Tibial artery (tissue), 4 donors: Measurements from ENCODE around the gene PAXX.
A peak's percentile ranks its signal among the peaks of the same experiment; 100 is the strongest.

ENCODE experiments used
- DNase-seq, 2 donors: peaks; one replicate each; pipeline ENCODE4 v3.0.0-alpha.2; 2019
- H3K27ac ChIP-seq, 2 donors: fragments of 200-600 bp; sonication (generic) in 1 of 2; 1 replicate in 1 of 2; 2 replicates in 1 of 2; pipeline ENCODE4 v1.5.1; 2018 to 2019; ENCODE audit warnings: mild to moderate bottlenecking in 1 of 2
- H3K27me3 ChIP-seq, 2 donors: fragments of 200-600 bp; sonication (generic) in 1 of 2; one replicate each; pipeline versions ENCODE4 v1.5.1 to v1.6.0; 2016 to 2019
- H3K36me3 ChIP-seq, 3 donors: fragments of 200-600 bp; sonication (generic) in 2 of 3; one replicate each; pipeline ENCODE4 v1.5.1; 2016 to 2019; ENCODE audit warnings: mild to moderate bottlenecking in 2 of 3
- H3K4me1 ChIP-seq, 4 donors: fragments of 200-600 bp; sonication (generic) in 2 of 4; 1 replicate in 3 of 4; 2 replicates in 1 of 4; pipeline ENCODE4 v1.5.1; 2016 to 2019
- H3K4me3 ChIP-seq, 2 donors: fragments of 200-600 bp; sonication (generic) in 1 of 2; 1 replicate in 1 of 2; 2 replicates in 1 of 2; pipeline ENCODE4 v1.5.1; 2018 to 2019; ENCODE audit warnings: mild to moderate bottlenecking in 2 of 2
- H3K9me3 ChIP-seq, 3 donors: fragments of 200-600 bp; sonication (generic) in 1 of 3; one replicate each; pipeline ENCODE4 v1.5.1; 2016 to 2019
- CTCF ChIP-seq, 2 experiments: fragments of 200-600 bp in 1 of 2; fragments of 450-650 bp in 1 of 2; IDR thresholded peaks; one replicate each; pipeline ENCODE4 v1.5.1; 2017 to 2019; ENCODE audit warnings: antibody characterized with exemption in 2 of 2, mild to moderate bottlenecking in 1 of 2, moderate library complexity in 1 of 2
- intact Hi-C: fragments of 100-400 bp; cut with DNase I; formaldehyde crosslinking; loops from one replicate; pipeline ENCODE4 v1.15.0; 2023; ENCODE audit warnings: low total_unique reads

Gene PAXX

GRCh38 chr9:136985027-136985602 is 7.1 kb upstream of the PAXX start:
- DNase-seq = no peak
- H3K27ac ChIP-seq = no peak overlapping the region
- no peak overlapping the region for H3K4me3 ChIP-seq

GRCh38 chr9:136985853-136986252 is 6.4 kb upstream of the PAXX start:
- DNase-seq = no peak
- no peak overlapping the region for H3K27ac ChIP-seq
- no peak for TF ChIP-seq CTCF (IDR thresholded peaks at IDR 0.05)
- H3K27me3 ChIP-seq = peaks cover 0 to 59% of the 10 kb centered on the region in 2 donors
- intact Hi-C loops = loop anchor here (5.0 kb wide), 1 partner anchor 34 kb away; the partner anchor contains the start of gene LCN12
- H3K9me3 ChIP-seq = no peaks in the 10 kb centered on the region
- H3K4me1 ChIP-seq = peaks cover 0 to 8% (median 2%) of the 10 kb centered on the region in 4 donors
- no peaks in the 10 kb centered on the region for H3K36me3 ChIP-seq
- H3K4me3 ChIP-seq = no peak overlapping the region

More at GRCh38 chr9:136985027-136985602, 7.1 kb upstream of the PAXX start:
- Histone ChIP-seq H3K27me3 (peaks cover 0 to 63% of the 10 kb centered on the region in 2 donors), H3K4me1 (peaks cover 0 to 8% (median 2%) of the 10 kb centered on the region in 4 donors), H3K9me3 (no peaks in the 10 kb centered on the region), H3K36me3 (no peaks in the 10 kb centered on the region)
- intact Hi-C loops = loop anchor here (5.0 kb wide), 1 partner anchor 33 kb away; the partner anchor contains the start of gene LCN12
- TF ChIP-seq CTCF (IDR thresholded peaks at IDR 0.05) = no peak

GRCh38 chr9:136988872-136989271 is 3.4 kb upstream of the PAXX start:
- H3K36me3 ChIP-seq = no peaks in the 10 kb centered on the region
- H3K27me3 ChIP-seq = peaks cover 0 to 29% of the 10 kb centered on the region in 2 donors
- intact Hi-C loops = loop anchor here (5.0 kb wide), 1 partner anchor 37 kb away; the partner anchor contains the start of gene LCN12
- H3K4me3 ChIP-seq = no peak overlapping the region
- H3K4me1 ChIP-seq = peaks cover 0 to 19% (median 10%) of the 10 kb centered on the region in 4 donors
- no peaks in the 10 kb centered on the region for H3K9me3 ChIP-seq
- no peak overlapping the region for H3K27ac ChIP-seq
- no peak for TF ChIP-seq CTCF (IDR thresholded peaks at IDR 0.05)
- DNase-seq = no peak

GRCh38 chr9:136990242-136990911 is 1.8 kb upstream of the PAXX start:
- H3K4me1 ChIP-seq = peaks cover 0 to 19% (median 14%) of the 10 kb centered on the region in 4 donors
- no peaks in the 10 kb centered on the region for H3K36me3 ChIP-seq
- no peak overlapping the region for H3K4me3 ChIP-seq
- intact Hi-C loops = no loop called here
- peaks cover 0 to 23% of the 10 kb centered on the region in 2 donors for H3K27me3 ChIP-seq
- no peak overlapping the region for H3K27ac ChIP-seq
- no peak for TF ChIP-seq CTCF (IDR thresholded peaks at IDR 0.05)
- H3K9me3 ChIP-seq = no peaks in the 10 kb centered on the region
- DNase-seq = no peak

GRCh38 chr9:136992819-136993369 is 672 bp downstream of the PAXX start:
- H3K27ac ChIP-seq = peak overlapping the region; percentile 74 to 81
- no peak for DNase-seq
- H3K9me3 ChIP-seq = no peaks in the 10 kb centered on the region
- H3K4me3 ChIP-seq = peak overlapping the region; percentile 76 to 86
- no peak for TF ChIP-seq CTCF (IDR thresholded peaks at IDR 0.05)
- intact Hi-C loops = no loop called here
- peaks cover 0 to 31% of the 10 kb centered on the region in 2 donors for H3K27me3 ChIP-seq
- H3K36me3 ChIP-seq = no peaks in the 10 kb centered on the region
- peaks cover 0 to 34% (median 27%) of the 10 kb centered on the region in 4 donors for H3K4me1 ChIP-seq
